Muscle of leg (tissue), 16 donors: ENCODE data around the gene SETD3. TPM values are rescaled to one million over a fixed set of nuclear protein-coding genes. Genes with fewer than 3 reads are reported as not detected.
A peak's percentile ranks its signal among the peaks of the same experiment; 100 is the strongest.

Source experiments
- DNase-seq: peaks from one replicate; pipeline ENCODE4 v3.0.0; 2013
- H3K27ac ChIP-seq: one replicate; pipeline ENCODE4 v1.5.1; 2013; ENCODE audit warnings: mild to moderate bottlenecking, low read length, control low read depth
- H3K27me3 ChIP-seq: one replicate; pipeline ENCODE4 v1.6.1; 2013; ENCODE audit warnings: low read length; ENCODE audit not compliant: control insufficient read depth, insufficient read depth
- H3K36me3 ChIP-seq: one replicate; pipeline ENCODE4 v1.6.1; 2013; ENCODE audit warnings: low read length; ENCODE audit not compliant: control insufficient read depth, insufficient read depth
- H3K4me1 ChIP-seq: one replicate; pipeline ENCODE4 v1.6.1; 2013; ENCODE audit warnings: low read length; ENCODE audit not compliant: control insufficient read depth, insufficient read depth
- H3K4me3 ChIP-seq: one replicate; pipeline ENCODE4 v1.5.1; 2013; ENCODE audit warnings: low read length, control low read depth
- H3K9me3 ChIP-seq: replicated peaks from 2 replicates; pipeline ENCODE4 v1.6.1; 2013; ENCODE audit warnings: low read depth, low read length; ENCODE audit not compliant: control insufficient read depth
- WGBS: methylation state at CpG from one replicate; pipeline ENCODE4 v1.1.5; 2013; ENCODE audit warnings: missing lambda C conversion rate; ENCODE audit not compliant: insufficient coverage; 5-methylcytosine and 5-hydroxymethylcytosine counted together
- long read RNA-seq, 11 donors: transcript quantifications; one replicate each; lab custom pipeline, GENCODE V29; 2026
- polyA plus RNA-seq, 8 donors: library from polyadenylated mRNA; unstranded; fragments of 120-200 nt; gene quantifications; one replicate each; pipeline versions ENCODE4 v1.2.1 to v1.2.3, GENCODE V29; 2013; ENCODE audit warnings: inconsistent platforms in 1 of 8, low replicate concordance in 1 of 8; ENCODE audit not compliant: insufficient read length in 8 of 8, insufficient read depth in 1 of 8
- total RNA-seq: library from RNA; stranded (reverse); fragments of 120-200 nt; gene quantifications from one replicate; pipeline ENCODE4 v1.2.4, GENCODE V29; 2013

Gene SETD3
- total RNA-seq = 99.2 TPM
- polyA plus RNA-seq = 10 to 100 TPM; 53.3 to 69.6 (median 61.0) TPM
- long read RNA-seq, donor 1, transcript SETD3-202 (13 exons, 2,878 nt) = major isoform, 7 of 22 reads
- long read RNA-seq, donor 1, partial matches to known transcripts = 14 of 22 reads
- long read RNA-seq, donor 1, other reads (novel, unspliced or antisense) = 0 of 22 reads
- long read RNA-seq, donor 2, partial matches to known transcripts = 0 of 2 reads
- long read RNA-seq, donor 2, other reads (novel, unspliced or antisense) = 0 of 2 reads
- long read RNA-seq, donor 3, transcript SETD3-202 (13 exons, 2,878 nt) = major isoform, 13 of 105 reads
- long read RNA-seq, donor 3, partial matches to known transcripts = 90 of 105 reads
- long read RNA-seq, donor 3, other reads (novel, unspliced or antisense) = 0 of 105 reads
- long read RNA-seq, donor 4, transcript SETD3-202 (13 exons, 2,878 nt) = major isoform, 6 of 13 reads
- long read RNA-seq, donor 4, partial matches to known transcripts = 5 of 13 reads
- long read RNA-seq, donor 4, other reads (novel, unspliced or antisense) = 0 of 13 reads
- long read RNA-seq, donor 5, transcript SETD3-202 (13 exons, 2,878 nt) = major isoform, 23 of 64 reads
- long read RNA-seq, donor 5, partial matches to known transcripts = 39 of 64 reads
- long read RNA-seq, donor 5, other reads (novel, unspliced or antisense) = 0 of 64 reads
- long read RNA-seq, donor 6, transcript SETD3-202 (13 exons, 2,878 nt) = major isoform, 17 of 40 reads
- long read RNA-seq, donor 6, partial matches to known transcripts = 20 of 40 reads
- long read RNA-seq, donor 6, other reads (novel, unspliced or antisense) = 0 of 40 reads
- long read RNA-seq, donor 7, transcript SETD3-202 (13 exons, 2,878 nt) = major isoform, 15 of 38 reads
- long read RNA-seq, donor 7, partial matches to known transcripts = 21 of 38 reads
- long read RNA-seq, donor 7, other reads (novel, unspliced or antisense) = 0 of 38 reads
- long read RNA-seq, donor 8, transcript SETD3-202 (13 exons, 2,878 nt) = major isoform, 6 of 14 reads
- long read RNA-seq, donor 8, partial matches to known transcripts = 8 of 14 reads
- long read RNA-seq, donor 8, other reads (novel, unspliced or antisense) = 0 of 14 reads
- long read RNA-seq, donor 9, transcript SETD3-202 (13 exons, 2,878 nt) = major isoform, 6 of 24 reads
- long read RNA-seq, donor 9, partial matches to known transcripts = 17 of 24 reads
- long read RNA-seq, donor 9, other reads (novel, unspliced or antisense) = 0 of 24 reads
- long read RNA-seq, donor 10, transcript SETD3-202 (13 exons, 2,878 nt) = major isoform, 21 of 32 reads
- long read RNA-seq, donor 10, partial matches to known transcripts = 9 of 32 reads
- long read RNA-seq, donor 10, other reads (novel, unspliced or antisense) = 0 of 32 reads
- long read RNA-seq, donor 11, transcript SETD3-202 (13 exons, 2,878 nt) = major isoform, 11 of 29 reads
- long read RNA-seq, donor 11, partial matches to known transcripts = 17 of 29 reads
- long read RNA-seq, donor 11, other reads (novel, unspliced or antisense) = 0 of 29 reads

GRCh38 chr14:99479906-99480869 is at the start of gene SETD3:
SETD3 (minus strand) TSS chr14:99480859; CDS start chr14:99465805, 15,054 bp downstream.
- Histone ChIP-seq H3K27ac (peak within 1 kb of the TSS; percentile 95), H3K4me3 (peak within 1 kb of the TSS; percentile 97), H3K4me1 (peaks cover 14% of the 10 kb centered on the region), H3K27me3 (no peaks in the 10 kb centered on the region), H3K36me3 (no peaks in the 10 kb centered on the region), H3K9me3 (no peaks in the 10 kb centered on the region)
- 0% methylated on average over 122 of the region's 122 CpGs for WGBS
- DNase-seq = peak; percentile 70

GRCh38 chr14:99529899-99530298 is 49.2 kb upstream of the SETD3 start:
- WGBS = 60% methylated on average over 1 of the region's 4 CpGs

GRCh38 chr14:99527427-99528076 is 46.9 kb upstream of the SETD3 start:
- H3K4me1 ChIP-seq = peaks cover 29% of the 10 kb centered on the region
- H3K36me3 ChIP-seq = no peaks in the 10 kb centered on the region
- no peak for DNase-seq
- H3K4me3 ChIP-seq = no peak overlapping the region
- H3K27ac ChIP-seq = no peak overlapping the region
- peaks cover 2% of the 10 kb centered on the region for H3K27me3 ChIP-seq
- WGBS = 75% methylated on average over 18 of the region's 19 CpGs
- H3K9me3 ChIP-seq = no peaks in the 10 kb centered on the region

More at GRCh38 chr14:99529899-99530298, 49.2 kb upstream of the SETD3 start:
- Histone ChIP-seq H3K27ac (no peak overlapping the region), H3K36me3 (no peaks in the 10 kb centered on the region), H3K4me1 (peaks cover 11% of the 10 kb centered on the region), H3K27me3 (peaks cover 2% of the 10 kb centered on the region), H3K9me3 (no peaks in the 10 kb centered on the region), H3K4me3 (no peak overlapping the region)
- DNase-seq = no peak

- Histone ChIP-seq H3K27ac (no peak overlapping the region), H3K27me3 (peaks cover 2% of the 10 kb centered on the region), H3K4me1 (peaks cover 32% of the 10 kb centered on the region), H3K9me3 (no peaks in the 10 kb centered on the region), H3K36me3 (no peaks in the 10 kb centered on the region), H3K4me3 (no peak overlapping the region)
- no peak for DNase-seq
- 93% methylated on average over 10 of the region's 12 CpGs for WGBS
Observed at GRCh38 chr14:99527026-99527425, 46.4 kb upstream of the SETD3 start.

- Histone ChIP-seq H3K9me3 (no peaks in the 10 kb centered on the region), H3K4me1 (peaks cover 28% of the 10 kb centered on the region), H3K27me3 (peaks cover 2% of the 10 kb centered on the region), H3K36me3 (no peaks in the 10 kb centered on the region), H3K27ac (no peak overlapping the region), H3K4me3 (no peak overlapping the region)
- WGBS = 95% methylated on average over 10 of the region's 12 CpGs
- no peak for DNase-seq
Observed at GRCh38 chr14:99525699-99526080, 45.0 kb upstream of the SETD3 start.

GRCh38 chr14:99524804-99525698 is 44.4 kb upstream of the SETD3 start:
- Histone ChIP-seq H3K4me3 (no peak overlapping the region), H3K4me1 (peaks cover 28% of the 10 kb centered on the region), H3K36me3 (no peaks in the 10 kb centered on the region), H3K9me3 (no peaks in the 10 kb centered on the region), H3K27me3 (peaks cover 2% of the 10 kb centered on the region), H3K27ac (no peak overlapping the region)
- DNase-seq = no peak
- WGBS = 63% methylated on average over 14 of the region's 17 CpGs

GRCh38 chr14:99524091-99524661 is 43.5 kb upstream of the SETD3 start:
- Histone ChIP-seq H3K4me3 (no peak overlapping the region), H3K9me3 (no peaks in the 10 kb centered on the region), H3K4me1 (peaks cover 27% of the 10 kb centered on the region), H3K36me3 (no peaks in the 10 kb centered on the region), H3K27me3 (peaks cover 2% of the 10 kb centered on the region), H3K27ac (no peak overlapping the region)
- DNase-seq = no peak
- WGBS = 57% methylated on average over 7 of the region's 16 CpGs

GRCh38 chr14:99523704-99524055 is 43.0 kb upstream of the SETD3 start:
- no peaks in the 10 kb centered on the region for H3K36me3 ChIP-seq
- DNase-seq = no peak
- WGBS = 55% methylated on average over 3 of the region's 5 CpGs
- no peak overlapping the region for H3K27ac ChIP-seq
- peaks cover 2% of the 10 kb centered on the region for H3K27me3 ChIP-seq
- no peak overlapping the region for H3K4me3 ChIP-seq
- no peaks in the 10 kb centered on the region for H3K9me3 ChIP-seq
- peaks cover 27% of the 10 kb centered on the region for H3K4me1 ChIP-seq
